GM21576 (cell line): ENCODE data around the gene ADIPOR2.

Experiments
- ATAC-seq: cut with Tn5 transposase; IDR thresholded peaks from one replicate; pipeline ENCODE4 v1.9.1; 2021; ENCODE audit warnings: mild to moderate bottlenecking, moderate library complexity; ENCODE audit not compliant: unreplicated experiment

ADIPOR2 gene

GRCh38 chr12:1797991-1798640, 107.2 kb downstream of the ADIPOR2 start:
- no peak for ATAC-seq

GRCh38 chr12:1798641-1799020, 107.8 kb downstream of the ADIPOR2 start:
- ATAC-seq = no peak

- no peak for ATAC-seq
Observed at GRCh38 chr12:1799051-1799881, 108.4 kb downstream of the ADIPOR2 start.

- ATAC-seq = no peak
Observed at GRCh38 chr12:1799882-1800400, 109.1 kb downstream of the ADIPOR2 start.

GRCh38 chr12:1800401-1801302, 109.8 kb downstream of the ADIPOR2 start:
- ATAC-seq = no peak

GRCh38 chr12:1801303-1801975, 110.6 kb downstream of the ADIPOR2 start:
- ATAC-seq = no peak

- ATAC-seq = no peak
Observed at GRCh38 chr12:1803736-1804135, 112.9 kb downstream of the ADIPOR2 start.

- ATAC-seq = peak; percentile 85
Observed at GRCh38 chr12:1804545-1805332, 113.9 kb downstream of the ADIPOR2 start.

- no peak for ATAC-seq
Observed at GRCh38 chr12:1805441-1806081, 114.7 kb downstream of the ADIPOR2 start.

- ATAC-seq = no peak
Observed at GRCh38 chr12:1806301-1807086, 115.6 kb downstream of the ADIPOR2 start.

GRCh38 chr12:1807087-1807860, 116.4 kb downstream of the ADIPOR2 start:
- no peak for ATAC-seq

- ATAC-seq = no peak
Observed at GRCh38 chr12:1808036-1808797, 117.3 kb downstream of the ADIPOR2 start.

GRCh38 chr12:1808798-1809480, 118.1 kb downstream of the ADIPOR2 start:
- ATAC-seq = no peak

- no peak for ATAC-seq
Observed at GRCh38 chr12:1809591-1810190, 118.8 kb downstream of the ADIPOR2 start.

- ATAC-seq = no peak
Observed at GRCh38 chr12:1810201-1810930, 119.5 kb downstream of the ADIPOR2 start.
